Neural cell (in vitro differentiated cells): ENCODE results near the gene DPP3. TPM values are rescaled to one million over a fixed set of nuclear protein-coding genes. Genes with fewer than 3 reads are reported as not detected.
"Not testable (repeated sequence)": the region's sequence is repeated elsewhere in the genome, so short reads cannot be mapped to it uniquely, and the experiment has no call there.

ENCODE experiments used
- H2AFZ ChIP-seq: fragments of 200-600, 300-800 bp; sonication (generic), shearing (Covaris generic); 2 replicates; pipeline ENCODE4 v1.6.0; 2014; ENCODE audit warnings: low read depth, mild to moderate bottlenecking, antibody characterized with exemption, low read length, moderate library complexity
- H3F3A ChIP-seq: fragments of 200-600 bp; shearing (Covaris generic); 2 replicates; pipeline ENCODE4 v1.6.1; 2016; ENCODE audit warnings: mild to moderate bottlenecking, moderate library complexity, mixed read lengths, antibody characterized with exemption, low read length; ENCODE audit not compliant: insufficient read depth, poor library complexity, severe bottlenecking
- H3K27ac ChIP-seq: fragments of 200-600, 300-800 bp; sonication (generic), shearing (Covaris generic); 2 replicates; pipeline ENCODE4 v1.5.1; 2014; ENCODE audit warnings: mild to moderate bottlenecking, low read length, moderate library complexity
- H3K27me3 ChIP-seq: fragments of 300-800, 200-600 bp; sonication (generic), shearing (Covaris generic); 2 replicates; pipeline ENCODE4 v1.6.0; 2014; ENCODE audit warnings: mild to moderate bottlenecking, low read depth, low read length, moderate library complexity; ENCODE audit not compliant: insufficient read depth
- H3K36me3 ChIP-seq: fragments of 300-800, 200-600 bp; sonication (generic), shearing (Covaris generic); 2 replicates; pipeline ENCODE4 v1.5.1; 2014; ENCODE audit warnings: mild to moderate bottlenecking, antibody characterized with exemption, low read length, moderate library complexity; ENCODE audit not compliant: insufficient read depth
- H3K4me2 ChIP-seq: fragments of 300-800, 200-600 bp; sonication (generic), shearing (Covaris generic); 2 replicates; pipeline ENCODE4 v1.6.0; 2014; ENCODE audit warnings: mild to moderate bottlenecking, low read length
- H3K4me3 ChIP-seq: fragments of 300-800, 200-600 bp; sonication (generic), shearing (Covaris generic); 2 replicates; pipeline ENCODE4 v1.5.1; 2014; ENCODE audit warnings: mild to moderate bottlenecking, low read length, moderate library complexity
- H3K79me2 ChIP-seq: fragments of 200-600 bp; shearing (Covaris generic); replicated peaks from 2 replicates; pipeline ENCODE4 v1.6.0; 2014; ENCODE audit warnings: mild to moderate bottlenecking, low read length, moderate library complexity; ENCODE audit not compliant: insufficient read depth
- H3K9ac ChIP-seq: fragments of 300-800, 200-600 bp; sonication (generic), shearing (Covaris generic); 2 replicates; pipeline ENCODE4 v1.6.1; 2016; ENCODE audit warnings: mild to moderate bottlenecking, low read length, mixed read lengths
- H3K9me2 ChIP-seq: fragments of 200-600 bp; shearing (Covaris generic); 2 replicates; pipeline ENCODE4 v1.6.1; 2016; ENCODE audit warnings: mild to moderate bottlenecking, low read length, mixed read lengths; ENCODE audit not compliant: insufficient read depth
- H3K9me3 ChIP-seq: fragments of 200-600, 300-800 bp; sonication (generic), shearing (Covaris generic); 2 replicates; pipeline ENCODE4 v1.6.1; 2016; ENCODE audit warnings: mild to moderate bottlenecking, mixed run types, low read length, moderate library complexity, mixed read lengths
- H4K20me1 ChIP-seq: fragments of 200-600 bp; shearing (Covaris generic); 2 replicates; pipeline ENCODE4 v1.6.1; 2016; ENCODE audit warnings: mild to moderate bottlenecking, mixed run types; ENCODE audit not compliant: insufficient read depth
- CTCF ChIP-seq: fragments of 450-650 bp; IDR thresholded peaks from 2 replicates; pipeline ENCODE4 v1.5.1; 2014; ENCODE audit warnings: antibody characterized with exemption, mild to moderate bottlenecking, moderate library complexity; ENCODE audit not compliant: poor library complexity, severe bottlenecking
- EP300 ChIP-seq: fragments of 450-650 bp; conservative IDR thresholded peaks from 2 replicates; pipeline ENCODE4 v1.6.1; 2014; ENCODE audit warnings: antibody characterized with exemption, mild to moderate bottlenecking, moderate library complexity; ENCODE audit not compliant: poor library complexity, severe bottlenecking
- EZH2 ChIP-seq: fragments of 200-600, 300-800 bp; shearing (Covaris generic), sonication (generic); IDR thresholded peaks from 2 replicates; pipeline ENCODE4 v1.6.1; 2014; ENCODE audit warnings: antibody characterized with exemption, low read length, borderline replicate concordance, mild to moderate bottlenecking; ENCODE audit not compliant: insufficient read depth, poor library complexity, severe bottlenecking
- MXI1 ChIP-seq: fragments of 450-650 bp; conservative IDR thresholded peaks from 2 replicates; pipeline ENCODE4 v1.6.1; 2014; ENCODE audit warnings: antibody characterized with exemption, mild to moderate bottlenecking; ENCODE audit not compliant: poor library complexity, severe bottlenecking
- POLR2AphosphoS5 ChIP-seq: IDR thresholded peaks from 2 replicates; pipeline ENCODE4 v1.6.1; 2012
- RAD21 ChIP-seq: fragments of 450-650 bp; conservative IDR thresholded peaks from 2 replicates; pipeline ENCODE4 v1.6.1; 2014; ENCODE audit warnings: antibody characterized with exemption, mild to moderate bottlenecking, moderate library complexity
- REST ChIP-seq: IDR thresholded peaks from 2 replicates; pipeline ENCODE4 v1.6.1; 2012; ENCODE audit warnings: borderline replicate concordance
- SMC3 ChIP-seq: fragments of 450-650 bp; conservative IDR thresholded peaks from 2 replicates; pipeline ENCODE4 v1.6.1; 2014; ENCODE audit warnings: antibody characterized with exemption, mild to moderate bottlenecking, moderate library complexity; ENCODE audit not compliant: poor library complexity
- TAF1 ChIP-seq: IDR thresholded peaks from 2 replicates; pipeline ENCODE4 v1.6.1; 2012; ENCODE audit warnings: low read depth
- polyA minus RNA-seq: library from RNA; depleted of rRNA, polyadenylated mRNA; stranded (reverse); fragments of >200 nt; gene quantifications from 2 replicates; pipeline ENCODE4 v1.2.3, GENCODE V29; 2014
- polyA plus RNA-seq: library from polyadenylated mRNA; depleted of rRNA; stranded (reverse); fragments of >200 nt; gene quantifications from 2 replicates; pipeline ENCODE4 v1.2.3, GENCODE V29; 2014

DPP3 gene
- 56.2 and 71.7 TPM in 2 replicates for polyA plus RNA-seq
- polyA minus RNA-seq = 49.9 and 80.8 TPM in 2 replicates

- peak within 1 kb of the TSS; percentile 83 for H2AFZ ChIP-seq
- no peaks in the 10 kb centered on the region for H4K20me1 ChIP-seq
- no peaks in the 10 kb centered on the region for H3K9me3 ChIP-seq
- no peaks in the 10 kb centered on the region for H3K36me3 ChIP-seq
- no peaks in the 10 kb centered on the region for H3K9me2 ChIP-seq
- H3K9ac ChIP-seq = peak within 1 kb of the TSS; percentile 93
- H3K4me2 ChIP-seq = peak within 1 kb of the TSS; percentile 71
- peak within 1 kb of the TSS; percentile 86 for H3K27ac ChIP-seq
- peak within 1 kb of the TSS; percentile 95 for H3K4me3 ChIP-seq
- H3K79me2 ChIP-seq = peaks cover 7% of the 10 kb centered on the region
- no peaks in the 10 kb centered on the region for H3K27me3 ChIP-seq
- peak; percentile 88 for TF ChIP-seq POLR2AphosphoS5
- no peak for TF ChIP-seq REST
- TF ChIP-seq TAF1 = no peak
- TF ChIP-seq MXI1 = peak; percentile 90
- TF ChIP-seq SMC3 = peak; percentile 23
- TF ChIP-seq RAD21 = no peak
- peak; percentile 36 for TF ChIP-seq EP300
- no peak for TF ChIP-seq EZH2
- TF ChIP-seq CTCF = peak; percentile 21
- no peaks in the 10 kb centered on the region for H3F3A ChIP-seq
These were observed at the start of gene DPP3 for GRCh38 chr11:66480117-66480938. Gene DPP3, plus strand, starts transcription at chr11:66480434. Its CDS starts 1,767 bp downstream, at chr11:66482201.

GRCh38 chr11:66431287-66431686, 48.9 kb upstream of the DPP3 start:
- not testable (repeated sequence) for H3K9me2 ChIP-seq, H4K20me1 ChIP-seq, H3K79me2 ChIP-seq, H3F3A ChIP-seq, H3K4me3 ChIP-seq, H3K27me3 ChIP-seq, H3K4me2 ChIP-seq, H3K27ac ChIP-seq, H3K9me3 ChIP-seq, H3K36me3 ChIP-seq, H2AFZ ChIP-seq, H3K9ac ChIP-seq

GRCh38 chr11:66431871-66432329, 48.3 kb upstream of the DPP3 start:
- not testable (repeated sequence) for H3K9ac ChIP-seq, H3K79me2 ChIP-seq, H3K36me3 ChIP-seq, H3K4me3 ChIP-seq, H3K4me2 ChIP-seq, H4K20me1 ChIP-seq, H3K9me2 ChIP-seq, H3K9me3 ChIP-seq, H2AFZ ChIP-seq, H3K27me3 ChIP-seq, H3K27ac ChIP-seq, H3F3A ChIP-seq
